HG03571 (cell line): ENCODE data around the gene FOXL1.

Experiments used
- ATAC-seq: cut with Tn5 transposase; IDR thresholded peaks from one replicate; pipeline ENCODE4 v1.9.1; 2021; ENCODE audit not compliant: unreplicated experiment

The FOXL1 gene

GRCh38 chr16:86578061-86578599 is at the start of gene FOXL1:
Gene FOXL1, plus strand, starts transcription at chr16:86578549. Its CDS starts 175 bp downstream, at chr16:86578724.
- no peak for ATAC-seq

GRCh38 chr16:86529160-86529559 is 49.2 kb upstream of the FOXL1 start:
- ATAC-seq, result no peak

GRCh38 chr16:86530251-86531190 is 47.8 kb upstream of the FOXL1 start:
- no peak for ATAC-seq

GRCh38 chr16:86531191-86531545 is 47.2 kb upstream of the FOXL1 start:
- ATAC-seq, result no peak

GRCh38 chr16:86531641-86532525 is 46.5 kb upstream of the FOXL1 start:
- ATAC-seq, result no peak

- ATAC-seq, result no peak
Measured at GRCh38 chr16:86532526-86532815, 45.9 kb upstream of the FOXL1 start.

GRCh38 chr16:86533076-86533475 is 45.3 kb upstream of the FOXL1 start:
- ATAC-seq, result no peak

GRCh38 chr16:86533767-86534351 is 44.5 kb upstream of the FOXL1 start:
- no peak for ATAC-seq

GRCh38 chr16:86534779-86535615 is 43.4 kb upstream of the FOXL1 start:
- no peak for ATAC-seq

- ATAC-seq, result no peak
Measured at GRCh38 chr16:86536621-86537020, 41.7 kb upstream of the FOXL1 start.

- ATAC-seq, result no peak
Measured at GRCh38 chr16:86537486-86537885, 40.9 kb upstream of the FOXL1 start.

GRCh38 chr16:86538196-86538780 is 40.1 kb upstream of the FOXL1 start:
- no peak for ATAC-seq

- no peak for ATAC-seq
Measured at GRCh38 chr16:86540894-86541293, 37.5 kb upstream of the FOXL1 start.

GRCh38 chr16:86541560-86541959 is 36.8 kb upstream of the FOXL1 start:
- no peak for ATAC-seq

- no peak for ATAC-seq
Measured at GRCh38 chr16:86542756-86543750, 35.3 kb upstream of the FOXL1 start.

- ATAC-seq, result no peak
Measured at GRCh38 chr16:86545481-86545880, 32.9 kb upstream of the FOXL1 start.

- no peak for ATAC-seq
Measured at GRCh38 chr16:86545954-86546637, 32.3 kb upstream of the FOXL1 start.

- ATAC-seq, result no peak
Measured at GRCh38 chr16:86546638-86547013, 31.7 kb upstream of the FOXL1 start.
